ENCODE results near the gene LEMD2.

The LEMD2 gene

GRCh38 chr6:33754222-33754621 is 34.7 kb downstream of the LEMD2 start:
- no peak for DNase-seq

GRCh38 chr6:33752646-33753015 is 36.3 kb downstream of the LEMD2 start:
- no peak for DNase-seq

- DNase-seq: no peak
These were observed 36.9 kb downstream of the LEMD2 start for GRCh38 chr6:33751771-33752645.

GRCh38 chr6:33750244-33750991 is 38.5 kb downstream of the LEMD2 start:
- DNase-seq: no peak

GRCh38 chr6:33749401-33749800 is 39.5 kb downstream of the LEMD2 start:
- no peak for DNase-seq

GRCh38 chr6:33748841-33749240 is 40.1 kb downstream of the LEMD2 start:
- no peak for DNase-seq

GRCh38 chr6:33747823-33748222 is 41.1 kb downstream of the LEMD2 start:
- no peak for DNase-seq

- DNase-seq: no peak
These were observed 42.3 kb downstream of the LEMD2 start, which contains the start of gene IP6K3 for GRCh38 chr6:33746651-33747100. TSS of gene IP6K3 (minus strand) at chr6:33746905. CDS start at chr6:33735476, 11,429 bp downstream.

GRCh38 chr6:33746036-33746600 is 42.8 kb downstream of the LEMD2 start:
- DNase-seq: no peak

GRCh38 chr6:33745548-33745947 is 43.4 kb downstream of the LEMD2 start:
- no peak for DNase-seq

- DNase-seq: no peak
These were observed 43.9 kb downstream of the LEMD2 start for GRCh38 chr6:33744895-33745546.

GRCh38 chr6:33744001-33744848 is 44.7 kb downstream of the LEMD2 start:
- peak; percentile 21 for DNase-seq

GRCh38 chr6:33742837-33743236 is 46.1 kb downstream of the LEMD2 start:
- no peak for DNase-seq

- no peak for DNase-seq
These were observed 46.8 kb downstream of the LEMD2 start for GRCh38 chr6:33742092-33742491.

GRCh38 chr6:33740794-33741193 is 48.1 kb downstream of the LEMD2 start:
- no peak for DNase-seq

GRCh38 chr6:33740204-33740608 is 48.7 kb downstream of the LEMD2 start:
- no peak for DNase-seq

- no peak for DNase-seq
These were observed 49.4 kb downstream of the LEMD2 start for GRCh38 chr6:33739571-33739970.

GRCh38 chr6:33738879-33739278 is 50.1 kb downstream of the LEMD2 start:
- DNase-seq: no peak

GRCh38 chr6:33738153-33738552 is 50.8 kb downstream of the LEMD2 start:
- no peak for DNase-seq

GRCh38 chr6:33737267-33738026 is 51.5 kb downstream of the LEMD2 start:
- DNase-seq: no peak

- no peak for DNase-seq
These were observed 53.7 kb downstream of the LEMD2 start for GRCh38 chr6:33735216-33735615.

GRCh38 chr6:33733709-33734007 is 55.3 kb downstream of the LEMD2 start:
- DNase-seq: no peak
